Breast epithelium (tissue), 3 donors: Measurements from ENCODE around the gene NET1.

Experiments used
- POLR2A ChIP-seq: fragments of 450-650 bp; IDR thresholded peaks from one replicate; pipeline ENCODE4 v1.6.1; 2016; ENCODE audit warnings: antibody characterized with exemption, mild to moderate bottlenecking, moderate library complexity
- POLR2AphosphoS5 ChIP-seq, 3 donors: sonication (generic); formaldehyde crosslinking; IDR thresholded peaks; one replicate each; pipeline ENCODE4 v1.6.1; 2017; ENCODE audit warnings: antibody characterized with exemption in 3 of 3
- TF ChIP-seq, protein P1 (sequence below), 3 donors: fragments of 450-650 bp; IDR thresholded peaks; one replicate each; pipeline ENCODE4 v1.5.1; 2016 to 2017; ENCODE audit warnings: antibody characterized with exemption in 3 of 3, mild to moderate bottlenecking in 3 of 3, moderate library complexity in 3 of 3

- TF ChIP-seq, protein P1, sequence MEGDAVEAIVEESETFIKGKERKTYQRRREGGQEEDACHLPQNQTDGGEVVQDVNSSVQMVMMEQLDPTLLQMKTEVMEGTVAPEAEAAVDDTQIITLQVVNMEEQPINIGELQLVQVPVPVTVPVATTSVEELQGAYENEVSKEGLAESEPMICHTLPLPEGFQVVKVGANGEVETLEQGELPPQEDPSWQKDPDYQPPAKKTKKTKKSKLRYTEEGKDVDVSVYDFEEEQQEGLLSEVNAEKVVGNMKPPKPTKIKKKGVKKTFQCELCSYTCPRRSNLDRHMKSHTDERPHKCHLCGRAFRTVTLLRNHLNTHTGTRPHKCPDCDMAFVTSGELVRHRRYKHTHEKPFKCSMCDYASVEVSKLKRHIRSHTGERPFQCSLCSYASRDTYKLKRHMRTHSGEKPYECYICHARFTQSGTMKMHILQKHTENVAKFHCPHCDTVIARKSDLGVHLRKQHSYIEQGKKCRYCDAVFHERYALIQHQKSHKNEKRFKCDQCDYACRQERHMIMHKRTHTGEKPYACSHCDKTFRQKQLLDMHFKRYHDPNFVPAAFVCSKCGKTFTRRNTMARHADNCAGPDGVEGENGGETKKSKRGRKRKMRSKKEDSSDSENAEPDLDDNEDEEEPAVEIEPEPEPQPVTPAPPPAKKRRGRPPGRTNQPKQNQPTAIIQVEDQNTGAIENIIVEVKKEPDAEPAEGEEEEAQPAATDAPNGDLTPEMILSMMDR (IDR thresholded peaks at IDR 0.05): no peak
- TF ChIP-seq POLR2A (no peak), POLR2AphosphoS5 (IDR thresholded peaks at IDR 0.05) (no peak)
These were observed 7.2 kb downstream of the NET1 start for GRCh38 chr10:5419466-5420094.
